ENCODE data around the gene RIPOR2.
"Not testable (repeated sequence)": the region's sequence is repeated elsewhere in the genome, so short reads cannot be mapped to it uniquely, and the experiment has no call there.

RIPOR2 gene

GRCh38 chr6:24925661-24926060 is 10.1 kb downstream of the RIPOR2 start:
- DNase-seq: no peak

DNA sequence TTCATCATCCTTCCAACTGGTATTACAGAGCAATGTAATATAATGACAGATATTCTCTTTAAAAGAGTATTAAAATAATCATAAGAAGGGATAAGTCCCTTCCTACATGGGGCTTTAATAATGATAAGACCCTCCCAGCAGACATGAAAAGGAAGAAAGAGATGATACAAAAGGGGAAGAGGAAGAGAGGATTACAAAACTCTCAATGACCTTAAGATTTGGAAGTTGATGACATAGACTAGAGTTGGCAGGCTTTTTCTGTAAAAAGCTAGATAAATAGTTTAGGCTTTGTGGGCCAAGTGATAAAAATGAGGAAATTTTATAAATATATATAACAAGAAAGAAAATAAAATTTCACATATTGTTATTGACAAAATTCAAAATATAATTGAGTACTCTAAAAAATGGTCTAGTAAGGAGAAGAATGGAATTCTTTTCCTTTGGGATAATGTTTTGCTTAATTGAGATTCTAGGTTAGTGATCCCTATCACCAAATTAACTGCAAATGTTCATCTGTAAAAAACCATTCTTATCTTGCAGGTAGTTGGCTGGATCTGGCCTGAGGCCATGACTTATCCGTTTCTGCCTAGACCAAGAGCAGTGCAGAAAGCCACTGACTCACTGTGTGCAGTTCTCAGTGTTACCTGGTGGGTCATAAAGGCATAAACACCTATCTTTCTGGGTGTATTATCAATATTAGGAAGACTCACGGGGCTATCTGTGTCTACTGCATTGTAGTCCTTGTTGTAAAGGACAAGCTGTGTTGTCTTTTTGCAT is 11.0 kb downstream of the RIPOR2 start:
- DNase-seq: no peak

GRCh38 chr6:24923885-24924401 is 11.8 kb downstream of the RIPOR2 start:
- no peak for DNase-seq

GRCh38 chr6:24922814-24923213 is 12.9 kb downstream of the RIPOR2 start:
- DNase-seq: no peak

DNA sequence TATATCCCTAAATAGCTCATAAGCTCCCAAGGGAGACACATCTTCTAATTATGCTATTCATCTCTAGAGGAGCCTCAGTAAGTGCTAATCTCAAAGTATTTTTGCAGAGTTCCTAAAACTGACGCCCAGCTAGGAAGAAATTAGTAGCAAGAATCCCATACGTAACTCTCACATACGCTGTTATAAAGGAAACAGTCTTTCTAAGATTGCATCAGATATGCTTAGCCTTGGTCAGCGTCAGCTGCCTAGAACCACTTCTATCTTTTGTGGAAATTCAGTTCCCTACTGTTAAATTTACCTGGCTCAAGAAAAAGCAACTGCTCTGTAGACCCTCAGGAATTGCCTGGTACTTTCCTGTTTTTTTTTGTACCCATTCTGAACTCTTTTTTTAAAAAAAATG is 13.6 kb downstream of the RIPOR2 start:
- no peak for DNase-seq

DNA sequence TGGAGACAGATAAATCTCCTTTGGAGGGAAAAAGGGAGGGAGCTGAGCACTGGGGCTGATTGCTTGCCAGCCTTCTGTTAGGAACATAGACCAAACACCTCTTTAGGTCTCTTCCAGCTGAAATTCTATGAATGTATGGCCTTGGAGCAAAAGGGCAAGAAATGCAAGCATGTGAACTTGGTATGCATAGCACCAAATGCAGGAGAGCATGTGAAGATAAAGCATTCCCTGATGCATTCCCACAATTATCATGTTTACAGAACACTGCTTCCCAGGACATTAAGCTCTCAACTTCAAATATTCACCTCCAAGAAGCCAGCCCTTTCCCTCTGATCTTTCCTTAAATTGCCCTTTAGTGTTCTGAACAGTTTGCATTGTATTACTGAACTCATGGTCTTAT is 15.6 kb downstream of the RIPOR2 start:
- DNase-seq: no peak

DNA sequence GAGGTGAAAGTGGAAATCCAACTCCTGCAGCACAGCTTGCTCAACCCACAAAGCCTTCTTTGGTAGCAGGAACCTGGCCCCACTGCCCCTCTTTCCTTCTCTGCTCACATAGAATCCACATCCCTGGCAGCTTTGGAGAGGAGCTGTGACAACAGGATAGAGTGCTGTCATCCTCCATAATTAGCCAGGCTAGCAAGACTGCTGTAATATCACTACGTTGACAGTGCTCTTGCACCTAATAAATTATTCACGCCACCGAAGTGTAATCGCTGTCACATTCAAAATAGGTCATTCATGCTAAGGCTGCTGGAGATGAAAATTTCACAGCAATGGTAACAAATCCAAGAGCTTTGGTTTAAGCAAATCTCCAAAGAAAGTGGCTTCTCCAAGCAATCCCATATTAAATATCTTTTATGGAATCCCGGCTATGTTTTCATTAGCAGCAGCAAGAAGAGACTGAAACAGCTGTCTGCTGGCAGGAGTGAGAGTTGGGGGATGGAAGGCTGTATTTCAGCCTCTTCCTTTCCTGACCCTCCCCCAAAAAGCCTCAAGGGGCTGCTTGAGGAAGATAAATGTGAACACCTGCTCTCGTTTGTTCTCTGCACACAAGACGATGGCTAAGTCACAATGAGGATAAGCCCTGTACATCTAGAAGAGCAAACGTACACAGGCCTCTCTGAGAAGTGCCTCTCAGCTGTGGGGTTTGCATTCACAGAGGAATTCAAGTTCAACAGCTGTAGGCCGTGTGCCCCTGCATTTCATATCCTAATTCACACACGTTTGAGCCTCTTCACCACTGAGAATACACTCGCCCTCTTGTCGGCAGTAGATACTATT is 16.5 kb downstream of the RIPOR2 start:
- DNase-seq: no peak

DNA sequence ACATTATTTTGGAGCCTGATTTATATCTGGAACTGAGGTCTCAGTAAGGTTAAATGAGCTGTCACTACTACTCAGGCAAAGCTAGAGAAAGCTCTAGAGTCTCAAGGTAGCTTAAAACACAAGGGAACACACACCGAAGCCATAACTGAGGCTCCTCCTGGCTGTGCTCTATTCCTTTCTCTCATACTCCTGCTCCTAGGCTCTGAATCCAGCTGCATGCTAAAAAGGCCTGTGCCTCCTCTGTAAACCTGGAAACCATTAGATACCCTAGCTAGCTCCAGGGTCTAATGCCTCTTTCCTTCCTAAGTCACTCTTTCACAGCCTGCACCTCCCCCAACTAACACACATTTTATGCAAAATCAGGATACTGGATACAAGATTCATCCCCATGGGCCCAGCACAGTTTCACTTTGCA is 17.1 kb downstream of the RIPOR2 start:
- no peak for DNase-seq

- DNase-seq: no peak
Measured at GRCh38 chr6:24916496-24916895, 19.3 kb downstream of the RIPOR2 start.

- DNase-seq: no peak
Measured at GRCh38 chr6:24915641-24916040, 20.1 kb downstream of the RIPOR2 start.

DNA sequence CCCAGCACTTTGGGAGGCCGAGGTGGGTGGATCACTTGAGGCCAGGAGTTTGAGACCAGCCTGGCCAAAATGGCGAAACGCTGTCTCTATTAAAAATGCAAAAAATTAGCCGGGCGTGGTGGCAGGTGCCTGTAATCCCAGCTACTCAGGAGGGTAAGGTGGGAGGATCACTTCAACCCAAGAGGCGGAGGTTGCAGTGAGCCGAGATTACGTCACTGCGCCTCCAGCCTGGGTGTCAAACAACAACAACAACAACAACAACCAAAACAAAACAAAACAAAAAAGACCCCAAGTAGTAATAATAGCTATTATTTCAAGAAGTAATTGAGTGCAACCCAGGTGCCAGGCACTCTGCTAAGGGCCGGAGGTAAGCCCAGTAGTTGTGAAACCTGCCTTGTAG is 21.7 kb downstream of the RIPOR2 start:
- not testable (repeated sequence) for DNase-seq

DNA sequence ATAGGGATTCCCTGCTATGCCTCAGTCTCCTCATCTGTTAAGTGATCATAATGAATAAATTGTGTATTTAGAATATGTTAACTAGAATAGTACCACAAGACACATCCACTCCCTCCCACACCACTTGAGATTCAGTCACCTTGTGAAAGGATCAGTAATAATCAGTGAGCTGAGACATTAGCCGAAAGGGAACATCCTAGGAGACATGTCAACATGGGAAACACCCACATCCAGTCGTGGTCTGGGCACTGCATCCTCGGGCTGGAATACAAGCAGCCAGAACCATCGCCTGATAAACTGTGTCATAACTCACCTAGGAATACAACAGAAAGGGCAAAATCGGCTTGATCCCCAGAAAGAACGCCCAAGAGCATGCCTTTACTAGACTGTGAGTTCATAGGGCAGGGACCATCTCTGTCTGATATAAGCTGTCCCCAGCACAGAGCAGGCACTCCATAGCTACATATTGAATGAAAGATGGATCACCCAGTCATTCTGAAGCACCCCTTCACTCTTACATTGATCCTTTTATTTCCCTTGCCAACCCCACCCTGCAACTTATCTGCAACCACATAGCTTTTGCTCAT is 23.9 kb downstream of the RIPOR2 start:
- no peak for DNase-seq

DNA sequence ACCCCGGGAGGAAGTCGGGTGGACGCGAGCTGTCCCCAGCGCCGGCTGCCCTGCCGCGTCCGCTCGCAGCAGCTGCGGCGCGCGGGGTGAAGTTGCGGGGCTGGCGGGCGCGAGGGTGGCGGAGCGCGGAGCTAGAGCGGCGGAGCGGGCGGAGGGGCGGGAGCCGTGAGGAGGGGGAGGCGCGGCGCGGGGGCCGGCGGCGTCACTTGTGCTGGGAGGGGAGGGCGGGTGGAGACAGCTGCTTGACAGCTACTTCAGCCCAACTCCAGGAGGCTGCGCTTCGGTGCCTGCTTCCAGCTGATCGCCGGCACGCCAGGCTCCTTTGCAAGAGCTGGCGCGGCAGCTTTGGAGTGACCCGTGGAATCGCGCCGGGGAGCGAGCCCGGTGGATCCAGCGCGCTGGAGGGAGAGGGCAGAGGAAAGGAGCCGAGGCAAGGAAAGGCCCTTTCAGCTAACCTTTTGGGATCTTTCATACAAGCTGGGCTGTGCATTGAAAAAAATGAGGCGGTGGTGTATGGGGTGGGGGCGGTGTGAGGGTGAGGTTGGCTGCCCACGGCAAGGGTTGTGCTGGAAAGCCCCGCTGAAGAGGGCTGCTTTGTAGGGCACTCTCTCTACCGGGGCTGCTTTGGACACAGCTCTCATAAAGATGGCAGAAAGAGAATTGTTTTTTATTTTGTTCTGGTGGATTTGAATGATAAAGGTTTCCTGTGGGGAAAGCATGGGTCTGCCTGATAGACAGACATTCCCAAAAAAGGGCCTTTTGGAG is 24.6 kb downstream of the RIPOR2 start:
- DNase-seq: no peak

GRCh38 chr6:24910331-24910960 is 25.3 kb downstream of the RIPOR2 start:
- DNase-seq: no peak

DNA sequence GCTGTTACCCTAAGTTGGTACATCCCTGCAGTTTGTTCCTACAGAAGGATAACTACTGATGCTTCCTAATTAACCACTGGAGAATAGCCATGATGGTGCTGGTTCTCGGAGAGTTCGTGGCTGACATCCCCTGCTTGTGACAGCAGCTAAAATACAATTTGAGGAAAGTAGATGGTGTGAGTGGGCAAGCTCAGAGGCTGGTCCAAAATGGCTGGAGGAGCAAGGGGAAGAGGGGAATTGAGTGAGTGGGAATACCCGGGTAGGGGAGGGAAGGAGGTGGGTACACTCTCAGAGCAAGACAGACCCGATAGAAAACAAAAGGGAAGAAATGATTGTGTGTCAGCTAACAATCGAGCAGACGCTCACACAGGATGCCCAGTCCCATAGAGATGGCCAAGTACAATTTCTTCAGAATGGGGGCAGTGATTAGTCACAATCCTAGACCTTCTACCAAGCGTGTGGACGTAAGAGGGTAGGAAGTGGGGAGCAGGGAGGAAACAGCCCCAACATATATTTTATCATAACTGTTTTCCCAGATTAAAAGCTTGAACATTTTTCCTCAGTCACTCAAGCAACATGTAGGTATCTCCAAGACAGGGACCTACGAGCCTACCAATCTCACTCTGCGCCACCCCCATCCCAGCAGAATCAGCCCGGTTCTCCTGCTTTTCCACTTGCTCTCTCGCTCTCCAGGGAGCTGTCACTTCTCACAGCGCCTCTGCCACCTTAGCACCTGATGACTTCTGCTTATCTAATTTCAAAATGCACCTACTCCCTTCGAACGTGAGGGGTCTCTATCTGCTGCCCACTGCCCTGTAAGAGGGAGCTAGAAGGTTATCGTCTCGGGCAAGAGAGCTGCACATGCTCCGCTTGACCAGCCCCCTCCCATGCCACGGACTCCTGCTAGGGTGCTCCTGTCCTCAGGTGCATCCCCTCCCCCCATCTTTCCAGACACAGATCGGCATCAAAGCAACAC is 26.2 kb downstream of the RIPOR2 start:
- no peak for DNase-seq

DNA sequence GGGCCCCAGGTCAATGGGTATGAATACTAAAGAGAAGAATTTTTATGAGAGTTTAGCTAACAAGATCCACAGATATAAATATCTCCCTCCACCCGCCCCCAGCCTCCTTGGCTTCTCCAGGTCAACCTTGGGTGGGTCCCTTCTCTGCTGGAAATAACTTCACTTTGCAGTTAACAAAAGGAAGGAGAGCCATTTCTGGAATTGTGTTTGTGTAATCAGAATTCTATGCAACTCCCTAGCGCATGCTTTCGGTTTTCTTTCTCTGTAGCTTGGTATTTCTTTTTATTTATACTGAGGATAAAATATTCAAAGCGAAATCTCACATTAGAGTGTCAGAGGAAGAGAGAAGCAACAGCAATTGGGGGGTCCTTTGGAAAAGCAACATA is 27.1 kb downstream of the RIPOR2 start:
- DNase-seq: no peak

DNA sequence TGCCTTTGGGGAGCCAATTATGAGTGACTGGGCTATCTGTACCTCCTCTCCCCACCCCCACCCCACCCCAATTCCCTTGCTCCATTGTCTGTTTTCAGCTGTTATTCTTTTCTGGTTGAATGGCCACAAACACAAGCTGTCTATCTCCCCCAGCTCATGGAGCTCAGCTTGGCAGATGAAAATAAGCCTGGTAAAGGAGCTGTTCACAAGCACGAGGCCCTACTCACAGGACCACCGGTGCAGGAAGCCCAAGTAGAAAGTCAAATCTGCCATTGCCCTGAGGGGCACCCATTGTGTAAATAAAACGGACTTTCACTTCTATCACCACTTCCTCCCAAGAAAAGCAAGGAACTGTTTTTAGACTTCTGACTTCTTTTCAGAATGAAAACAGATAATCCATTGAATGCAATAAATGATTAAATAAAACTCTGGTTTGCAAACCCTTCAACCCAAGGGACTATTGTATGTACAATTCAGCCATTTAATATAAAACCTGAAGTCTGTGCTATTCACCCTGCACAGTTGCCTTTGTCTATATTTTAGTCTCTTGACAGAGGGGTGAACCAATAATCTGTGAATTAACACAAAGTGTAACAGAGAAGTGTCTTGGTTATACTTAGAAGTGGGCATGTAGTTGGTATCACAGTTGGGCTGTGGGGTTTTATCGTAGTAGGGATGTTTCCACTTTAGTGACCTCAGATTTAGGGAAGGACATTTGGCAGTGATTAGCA is 27.7 kb downstream of the RIPOR2 start:
- DNase-seq: no peak

- DNase-seq: no peak
Measured at GRCh38 chr6:24906314-24906713, 29.4 kb downstream of the RIPOR2 start.

- DNase-seq: no peak
Measured at GRCh38 chr6:24905483-24905882, 30.3 kb downstream of the RIPOR2 start.

GRCh38 chr6:24903681-24904080 is 32.1 kb downstream of the RIPOR2 start:
- no peak for DNase-seq
